Stimulated activated CD4-positive, alpha-beta T cell treated with anti-CD3 and anti-CD28 coated beads, Interleukin-12 subunit alpha, Interleukin-12 subunit beta, amount 100 ng/mL, for 24 hours (primary cell): ENCODE measurements around the gene TRPM1.

ENCODE experiments used
- DNase-seq, 2 experiments: peaks; one replicate each; pipeline ENCODE4 v3.0.0-alpha.2; 2020; ENCODE audit warnings: low read depth in 2 of 2

Gene TRPM1

GRCh38 chr15:31049682-31050615, 51.6 kb downstream of the TRPM1 start:
- no peak for DNase-seq

DNA sequence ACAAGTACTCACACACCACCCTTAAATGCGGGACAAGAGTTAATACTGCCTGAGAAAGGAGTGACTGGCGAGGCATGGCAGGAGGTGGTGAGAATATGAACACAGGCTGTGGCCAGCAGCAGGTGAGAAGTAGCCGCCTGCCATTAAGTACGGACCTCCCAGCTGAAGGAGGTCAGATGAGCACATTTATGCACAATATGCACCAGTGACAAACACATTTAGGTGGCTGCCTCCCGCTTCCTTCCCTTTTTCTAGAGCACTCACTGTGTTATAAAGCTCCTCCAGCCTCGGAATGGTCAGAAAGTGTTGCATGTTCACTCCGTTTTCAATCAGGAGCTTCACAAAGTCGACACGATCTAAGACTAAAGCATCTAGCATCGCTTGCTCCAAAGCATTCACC, 52.4 kb downstream of the TRPM1 start:
- no peak for DNase-seq

DNA sequence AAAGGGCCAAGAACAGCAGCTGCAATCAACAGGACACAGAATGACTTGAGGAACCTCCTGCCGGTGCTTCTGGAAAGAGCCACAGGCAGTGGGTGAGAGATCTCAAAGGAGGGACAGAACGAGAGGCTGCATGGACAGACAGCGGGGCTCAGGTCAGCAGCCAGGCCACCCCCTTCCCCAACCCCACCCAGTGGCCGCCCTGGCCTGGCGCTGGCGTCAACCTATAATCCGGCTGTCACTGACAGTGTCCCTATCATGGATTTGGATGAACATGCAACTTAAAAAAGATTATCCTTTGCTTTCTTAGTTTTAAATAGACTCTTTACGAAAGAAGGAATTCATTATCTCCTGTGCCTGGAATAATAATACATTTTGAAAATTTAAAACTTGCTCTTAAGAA, 54.1 kb downstream of the TRPM1 start:
- no peak for DNase-seq

- DNase-seq: no peak
Measured at GRCh38 chr15:31046759-31047359, 54.7 kb downstream of the TRPM1 start.

- DNase-seq: no peak
Measured at GRCh38 chr15:31045606-31046005, 55.9 kb downstream of the TRPM1 start.

GRCh38 chr15:31042751-31043150, 58.8 kb downstream of the TRPM1 start:
- DNase-seq: no peak

DNA sequence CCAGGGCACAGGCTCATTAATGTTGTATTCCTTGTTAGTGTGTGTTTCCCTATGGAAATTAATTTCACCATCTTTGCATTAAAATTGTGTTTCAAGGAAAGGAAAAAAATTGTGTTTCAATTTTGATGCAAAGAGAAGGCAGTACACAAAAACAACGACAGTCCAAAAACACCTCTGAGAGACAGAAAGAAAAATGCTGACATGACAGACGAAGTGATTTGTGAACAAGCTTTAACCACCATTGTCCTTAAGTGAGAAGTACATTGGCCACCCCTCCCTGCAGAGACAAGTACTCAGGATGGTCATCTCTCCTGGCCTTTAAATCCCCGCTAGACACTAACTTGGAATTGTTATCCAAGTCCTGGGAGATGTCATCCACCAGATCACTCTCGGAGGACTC, 59.9 kb downstream of the TRPM1 start:
- no peak for DNase-seq

DNA sequence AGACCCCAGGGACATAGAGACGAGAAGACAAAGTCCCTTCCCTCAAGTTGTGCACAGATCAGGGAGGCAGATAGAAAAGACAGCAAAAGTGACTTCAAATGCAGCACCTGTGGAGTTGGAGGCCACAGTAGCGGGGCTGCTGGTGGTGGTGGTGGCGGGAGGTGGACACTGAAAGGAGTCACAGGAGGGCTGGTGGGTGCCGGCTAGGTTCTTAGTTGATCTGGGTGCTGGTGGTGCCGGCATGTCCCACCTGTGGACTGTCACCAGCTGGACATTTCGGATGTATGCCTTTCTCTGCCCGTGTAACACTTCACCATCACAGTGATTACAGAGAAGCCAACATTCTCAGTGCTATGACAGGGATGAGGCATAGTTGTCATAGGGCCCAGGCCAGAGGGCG, 60.9 kb downstream of the TRPM1 start:
- DNase-seq: no peak

- no peak for DNase-seq
Measured at GRCh38 chr15:31039961-31040360, 61.6 kb downstream of the TRPM1 start.

- no peak for DNase-seq
Measured at GRCh38 chr15:31037731-31038477, 63.6 kb downstream of the TRPM1 start.

- no peak for DNase-seq
Measured at GRCh38 chr15:31036783-31037182, 64.7 kb downstream of the TRPM1 start.

- DNase-seq: no peak
Measured at GRCh38 chr15:31035610-31036009, 65.9 kb downstream of the TRPM1 start.

- DNase-seq: no peak
Measured at GRCh38 chr15:31034152-31034551, 67.4 kb downstream of the TRPM1 start.

- no peak for DNase-seq
Measured at GRCh38 chr15:31032961-31033371, 68.6 kb downstream of the TRPM1 start.

GRCh38 chr15:31031471-31032067, 70.0 kb downstream of the TRPM1 start:
- DNase-seq: no peak

GRCh38 chr15:31027910-31028578, 73.5 kb downstream of the TRPM1 start:
- DNase-seq: no peak

- DNase-seq: no peak
Measured at GRCh38 chr15:31025996-31026395, 75.5 kb downstream of the TRPM1 start.

DNA sequence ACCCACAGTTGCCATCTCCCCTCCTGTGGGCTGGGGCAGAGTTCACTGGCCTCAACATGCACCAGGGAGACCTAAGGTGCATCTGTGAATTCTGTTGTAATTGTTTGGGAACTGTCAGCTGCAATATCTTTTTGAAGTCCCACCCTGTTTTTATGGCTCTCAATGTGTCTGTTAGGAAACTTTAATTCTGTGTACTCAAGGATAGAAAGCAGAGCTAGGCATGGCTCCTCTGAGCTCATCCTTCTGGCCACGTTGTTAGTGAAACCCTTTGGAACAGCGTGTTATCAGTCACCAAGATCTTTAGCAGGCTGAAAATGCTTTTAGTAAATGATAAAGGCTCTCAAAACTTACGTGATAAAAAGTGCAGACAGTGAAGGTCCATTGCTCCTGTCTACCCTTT, 76.5 kb downstream of the TRPM1 start:
- DNase-seq: no peak

GRCh38 chr15:31024330-31024729, 77.2 kb downstream of the TRPM1 start:
- no peak for DNase-seq

DNA sequence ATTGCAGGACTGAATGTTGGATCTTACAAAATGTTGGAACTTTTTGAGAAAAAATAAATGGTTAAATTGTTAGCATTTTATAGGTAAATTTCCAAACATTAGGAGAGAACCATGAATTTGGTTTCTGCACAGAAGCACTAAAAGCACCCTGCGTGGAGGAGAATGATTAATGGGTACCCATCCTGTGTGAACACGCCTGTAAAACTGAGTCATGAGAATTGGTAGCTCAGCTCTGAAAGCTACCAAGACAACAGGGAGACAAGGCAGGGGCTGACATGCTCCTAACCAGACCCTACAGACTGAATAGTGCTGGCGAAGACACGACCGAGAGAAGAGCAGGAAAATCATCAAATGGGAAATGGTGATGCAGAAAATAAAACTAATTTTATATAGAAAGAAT, 77.7 kb downstream of the TRPM1 start:
- no peak for DNase-seq

GRCh38 chr15:31021067-31021665, 80.4 kb downstream of the TRPM1 start:
- DNase-seq: no peak
